ENCODE results near the gene RTP5. TPM values are rescaled to one million over a fixed set of nuclear protein-coding genes. Genes with fewer than 3 reads are reported as not detected.
A peak's percentile ranks its signal among the peaks of the same experiment; 100 is the strongest.

RTP5 gene
- total and polyA plus RNA-seq, 2 of the 8 experiments (the other 6 are each of a cell fraction or from before 2014, with no cell fraction given), result not detected

DNA sequence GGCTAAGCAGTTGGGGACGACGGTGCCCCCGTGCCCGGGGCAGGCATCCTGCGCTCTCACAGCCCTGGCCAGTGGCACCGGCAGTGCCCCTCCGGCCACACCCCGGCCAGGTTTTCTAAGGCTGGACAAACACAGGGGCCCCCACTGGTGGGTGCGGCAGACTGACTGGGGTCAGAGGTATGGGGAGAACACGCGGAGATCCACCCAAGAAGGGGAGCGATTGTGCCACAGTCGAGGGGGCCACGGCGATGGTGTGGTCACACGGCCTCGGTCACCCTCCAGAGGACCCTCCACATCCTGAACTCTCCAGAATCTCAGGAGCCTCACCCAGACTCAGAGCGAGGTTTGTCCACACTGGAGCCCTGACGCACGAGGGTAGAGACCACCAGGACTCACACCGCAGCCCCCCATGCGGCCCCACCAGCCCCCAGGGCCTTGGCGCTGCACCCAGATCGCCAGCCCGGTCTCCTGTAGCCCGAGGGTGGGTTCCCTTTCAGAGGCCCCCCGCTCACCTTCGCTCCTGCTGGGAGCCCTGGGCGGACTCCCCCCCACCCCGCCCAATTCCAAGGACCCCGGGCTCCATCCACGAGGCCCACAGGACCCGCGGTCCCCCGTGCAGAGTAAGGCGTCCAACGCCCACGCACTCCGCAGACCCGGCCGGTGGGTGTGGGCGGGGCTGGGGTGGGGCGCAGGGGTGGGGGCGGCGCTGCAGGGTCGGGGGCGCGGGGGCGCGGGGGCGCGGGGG is 26.0 kb upstream of the RTP5 start:
- Histone ChIP-seq H2BK5ac (ENCODE audit: low read depth, low read length) (no peak overlapping the region), H2BK15ac (ENCODE audit: low read length) (0 out of 2 replicates have a peak overlapping the region, but pooled peaks have one; percentile 46), H3K14ac (ENCODE audit: insufficient read length) (no peak overlapping the region), H3K4ac (replicated peaks; ENCODE audit: insufficient read length, low read depth, low read length) (no peak overlapping the region), H3K4me2 (ENCODE audit: insufficient read depth in 1 of 2, low read depth in 2 of 2, low read length in 2 of 2) (0 out of 4 replicates have a peak overlapping the region, but pooled peaks of 1 of the 2 experiments have one; percentile 40), H4K20me1 (replicated peaks in 1 of 2; ENCODE audit: control insufficient read depth in 1 of 2, insufficient read depth in 2 of 2, low read length in 2 of 2) (no peaks in the 10 kb centered on the region), H3K27me3 (replicated peaks in 1 of 4; ENCODE audit: control insufficient read depth in 3 of 4, extremely low read depth in 1 of 4, insufficient read depth in 3 of 4, low read length in 3 of 4) (peaks cover 0 to 15% (median 11%) of the 10 kb centered on the region in 4 experiments; a peak in 4 of 7 replicates), H4K91ac (replicated peaks; ENCODE audit: insufficient read length, low read length) (no peak overlapping the region), H3K4me1 (replicated peaks in 1 of 4; ENCODE audit: control insufficient read depth in 3 of 4, insufficient read depth in 4 of 4, low read length in 3 of 4) (peaks cover 0 to 4% (median 0%) of the 10 kb centered on the region in 4 experiments; a peak in 1 of 7 replicates), H4K5ac (ENCODE audit: insufficient read length, low read depth, low read length) (no peak overlapping the region), H2AFZ (ENCODE audit: low read length) (no peak overlapping the region), H3K23ac (ENCODE audit: insufficient read length) (no peak overlapping the region), H3K79me1 (ENCODE audit: low read depth, low read length) (no peaks in the 10 kb centered on the region), H3K27ac (ENCODE audit: low read depth, low read length) (no peak overlapping the region), H3K36me3 (ENCODE audit: control insufficient read depth in 2 of 4, insufficient read depth in 4 of 4, low read length in 3 of 4) (no peaks in the 10 kb centered on the region), H2AK5ac (ENCODE audit: low read depth, low read length) (no peak overlapping the region), H3K9me3 (ENCODE audit: insufficient read depth in 2 of 2, low read depth in 1 of 2, low read length in 1 of 2) (no peaks in the 10 kb centered on the region), H2BK20ac (ENCODE audit: low read length) (no peak overlapping the region), H3K79me2 (ENCODE audit: control insufficient read depth in 1 of 2, insufficient read depth in 2 of 2, low read length in 2 of 2) (no peaks in the 10 kb centered on the region), H3K18ac (ENCODE audit: extremely low read depth, low read length) (no peak overlapping the region), H3K23me2 (ENCODE audit: low read depth, low read length) (no peaks in the 10 kb centered on the region; the same call in 1 of the 2 replicates), H3K4me3 (ENCODE audit: extremely low read depth in 1 of 4, insufficient read depth in 2 of 4, low read depth in 3 of 4, low read length in 4 of 4) (no peak overlapping the region; a peak in 1 of 8 replicates), H2BK12ac (ENCODE audit: low read depth, low read length) (0 out of 2 replicates have a peak overlapping the region, but pooled peaks have one; percentile 39), H3K9ac (replicated peaks in 1 of 4; ENCODE audit: extremely low read depth in 1 of 4, low read depth in 3 of 4, low read length in 3 of 4) (no peak overlapping the region), H4K8ac (ENCODE audit: extremely low read depth, insufficient read depth, low read length) (no peak overlapping the region; the same call in 1 of the 2 replicates), H2BK120ac (replicated peaks; ENCODE audit: low read depth, low read length) (no peak overlapping the region), H3K56ac (replicated peaks; ENCODE audit: insufficient read length, low read depth, low read length) (no peak overlapping the region)
- WGBS, 2 experiments (ENCODE audit: extremely low coverage in 1 of 2, insufficient coverage in 1 of 2, insufficient read length in 1 of 2, insufficient replicate concordance in 2 of 2, low coverage in 1 of 2, low lambda C conversion rate in 2 of 2, missing lambda C conversion rate in 1 of 2), result 86% methylated on average over 23 of the region's 52 CpGs; no CpG with 5 or more reads in 1 of the 2 experiments
- DNase-seq (ENCODE audit: low read depth in 1 of 2, low spot score in 2 of 2), result peak in 1 of 2 experiments; percentile 51
- ChIA-PET POLR2A (ENCODE audit: partially characterized antibody) (interaction anchor here (1.7 to 2.5 kb wide), 2 partner anchors 16 to 26 kb away, joined by 3 to 6 read pairs; partner anchors contain the start of gene RTP5), CTCF (ENCODE audit: partially characterized antibody) (interaction anchor here (1.2 to 2.5 kb wide), 4 partner anchors 8 to 35 kb away, joined by 3 to 8 read pairs (median 6); partner anchors contain the start of gene NEU4)
- no peak for FAIRE-seq
- TF ChIP-seq BCL11A (IDR thresholded peaks at IDR 0.05; ENCODE audit: low read depth in 2 of 2, low read length in 2 of 2), result no peak
- TF ChIP-seq SIN3A (conservative IDR thresholded peaks at IDR 0.05 in 1 of 2, IDR thresholded peaks at IDR 0.05 in 1 of 2; ENCODE audit: low read depth in 1 of 2, low read length in 2 of 2), result no peak
- no peak for TF ChIP-seq TCF12 (IDR thresholded peaks at IDR 0.05; ENCODE audit: low read depth, low read length)
- no peak for TF ChIP-seq RXRA (IDR thresholded peaks at IDR 0.05; ENCODE audit: insufficient read depth, low read depth, low read length)
- TF ChIP-seq, protein P1, sequence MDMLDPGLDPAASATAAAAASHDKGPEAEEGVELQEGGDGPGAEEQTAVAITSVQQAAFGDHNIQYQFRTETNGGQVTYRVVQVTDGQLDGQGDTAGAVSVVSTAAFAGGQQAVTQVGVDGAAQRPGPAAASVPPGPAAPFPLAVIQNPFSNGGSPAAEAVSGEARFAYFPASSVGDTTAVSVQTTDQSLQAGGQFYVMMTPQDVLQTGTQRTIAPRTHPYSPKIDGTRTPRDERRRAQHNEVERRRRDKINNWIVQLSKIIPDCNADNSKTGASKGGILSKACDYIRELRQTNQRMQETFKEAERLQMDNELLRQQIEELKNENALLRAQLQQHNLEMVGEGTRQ (IDR thresholded peaks at IDR 0.05; ENCODE audit: low read length), result no peak
- TF ChIP-seq POLR2AphosphoS5 (IDR thresholded peaks at IDR 0.05; ENCODE audit: low read depth, low read length), result no peak
- TF ChIP-seq KDM1A (IDR thresholded peaks at IDR 0.05; ENCODE audit: borderline replicate concordance, low read length), result no peak
- TF ChIP-seq MAFK (IDR thresholded peaks at IDR 0.05; ENCODE audit: low read depth, low read length), result no peak
- no peak for TF ChIP-seq TEAD4 (IDR thresholded peaks at IDR 0.05; ENCODE audit: low read depth, low read length)
